T-helper 2 cell treated with Interferon-gamma antibody and Interleukin-4, amounts not matched to agents 5 μg/mL and 100 μg/mL, for 36 hours (primary cell): ENCODE data around the gene RPH3AL.

Experiments
- DNase-seq: peaks from one replicate; pipeline ENCODE4 v3.0.0; 2021; ENCODE audit warnings: low spot score
- H3K27ac Mint-ChIP-seq: one replicate; pipeline ENCODE4 v1.8.0; 2021; ENCODE audit warnings: mild to moderate bottlenecking, mixed read lengths
- H3K27me3 Mint-ChIP-seq: one replicate; pipeline ENCODE4 v1.8.0; 2021; ENCODE audit warnings: low read depth, mixed read lengths
- H3K36me3 Mint-ChIP-seq: one replicate; pipeline ENCODE4 v1.8.0; 2021; ENCODE audit warnings: low read depth, mixed read lengths
- H3K4me1 Mint-ChIP-seq: one replicate; pipeline ENCODE4 v1.8.0; 2021; ENCODE audit warnings: low read depth, mixed read lengths
- H3K4me3 Mint-ChIP-seq: one replicate; pipeline ENCODE4 v1.8.0; 2022; ENCODE audit warnings: mild to moderate bottlenecking, moderate library complexity, mixed read lengths
- H3K9me3 Mint-ChIP-seq: one replicate; pipeline ENCODE4 v1.8.0; 2021; ENCODE audit warnings: mixed read lengths

RPH3AL gene

DNA sequence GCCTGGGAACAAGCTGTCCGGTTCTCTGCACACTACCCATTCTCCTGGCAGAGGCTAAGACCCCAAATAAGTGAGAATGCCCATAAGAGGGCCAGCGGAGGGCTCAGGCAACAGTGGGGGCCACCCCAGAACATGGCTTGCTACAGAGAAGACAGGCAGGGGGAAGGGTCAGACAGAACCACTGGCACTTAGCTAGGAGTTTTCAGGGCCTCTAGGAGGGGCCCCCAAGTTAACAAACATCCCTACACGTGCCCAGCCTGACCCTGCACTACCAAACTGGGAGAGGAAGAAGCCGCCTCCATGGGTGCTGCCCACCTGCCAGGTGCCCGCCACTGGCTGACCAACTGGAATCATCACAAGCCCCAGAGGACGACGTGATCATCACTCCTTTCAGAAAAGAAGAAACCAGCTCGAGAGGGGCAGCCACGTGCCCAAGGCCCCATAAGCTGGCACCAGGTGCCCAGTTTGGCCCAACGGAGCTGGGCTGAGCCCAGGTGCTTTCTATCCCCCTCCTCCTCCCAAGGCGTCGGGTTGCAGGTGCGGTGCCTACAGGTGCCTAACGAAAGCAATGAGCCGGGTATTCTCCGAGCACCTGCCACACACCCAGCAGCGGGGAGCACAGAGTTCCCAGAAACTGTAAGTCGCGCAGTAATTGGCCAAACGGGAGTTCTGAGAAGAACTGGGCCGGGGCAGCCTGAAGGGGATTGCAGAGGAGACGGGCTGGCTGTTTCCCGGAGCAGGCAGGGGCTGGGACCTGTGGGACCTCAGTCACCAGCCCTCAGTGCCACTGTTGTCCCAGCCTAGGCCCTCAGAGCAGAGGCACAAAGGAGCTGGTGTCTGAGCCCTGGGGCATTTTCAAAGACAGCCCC, 13.2 kb downstream of the RPH3AL start:
- no peaks in the 10 kb centered on the region for H3K9me3 Mint-ChIP-seq
- peaks cover 10% of the 10 kb centered on the region for H3K27me3 Mint-ChIP-seq
- H3K36me3 Mint-ChIP-seq, result no peaks in the 10 kb centered on the region
- H3K4me1 Mint-ChIP-seq, result no peaks in the 10 kb centered on the region
- H3K4me3 Mint-ChIP-seq, result no peak overlapping the region
- DNase-seq, result no peak
- H3K27ac Mint-ChIP-seq, result no peak overlapping the region

DNA sequence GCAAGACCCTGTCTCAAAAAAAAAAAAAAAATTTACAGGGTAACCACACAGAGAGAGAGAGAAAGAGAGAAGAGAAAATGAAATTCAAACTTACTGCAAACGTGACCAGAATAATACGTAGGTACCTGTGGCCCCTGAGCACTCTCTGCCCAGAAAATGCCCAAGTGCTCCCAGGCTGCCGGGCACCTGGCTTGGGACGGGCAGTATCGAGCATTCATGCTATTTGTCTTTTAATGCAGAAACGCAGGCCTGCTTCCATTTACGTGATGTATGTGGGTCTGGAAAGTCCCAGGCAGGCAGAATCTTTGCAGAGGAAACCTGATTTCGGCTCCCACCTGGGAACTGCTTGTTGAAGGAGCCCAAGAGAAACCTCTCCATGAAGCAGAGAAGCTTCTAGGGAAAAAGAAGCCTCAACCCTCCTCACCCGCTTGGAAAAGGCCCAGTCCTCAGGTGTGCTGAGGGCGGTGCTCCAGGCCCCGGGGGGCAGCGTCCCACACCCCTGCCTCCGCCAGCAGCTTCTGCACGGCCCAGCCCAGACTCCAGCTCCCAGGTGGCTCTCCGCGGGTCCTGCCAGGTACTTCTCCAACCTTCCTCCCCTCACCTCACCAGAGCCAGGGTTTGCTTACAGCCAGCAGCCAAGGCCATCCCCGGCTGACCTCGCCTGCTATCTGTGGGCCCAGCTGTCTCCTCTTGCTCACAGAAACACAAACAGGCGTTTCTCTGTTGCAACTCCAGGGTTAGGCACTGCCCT, 14.0 kb downstream of the RPH3AL start:
- Mint-ChIP-seq H3K4me1 (no peaks in the 10 kb centered on the region), H3K9me3 (no peaks in the 10 kb centered on the region), H3K36me3 (no peaks in the 10 kb centered on the region), H3K4me3 (no peak overlapping the region), H3K27me3 (peaks cover 15% of the 10 kb centered on the region), H3K27ac (no peak overlapping the region)
- no peak for DNase-seq

DNA sequence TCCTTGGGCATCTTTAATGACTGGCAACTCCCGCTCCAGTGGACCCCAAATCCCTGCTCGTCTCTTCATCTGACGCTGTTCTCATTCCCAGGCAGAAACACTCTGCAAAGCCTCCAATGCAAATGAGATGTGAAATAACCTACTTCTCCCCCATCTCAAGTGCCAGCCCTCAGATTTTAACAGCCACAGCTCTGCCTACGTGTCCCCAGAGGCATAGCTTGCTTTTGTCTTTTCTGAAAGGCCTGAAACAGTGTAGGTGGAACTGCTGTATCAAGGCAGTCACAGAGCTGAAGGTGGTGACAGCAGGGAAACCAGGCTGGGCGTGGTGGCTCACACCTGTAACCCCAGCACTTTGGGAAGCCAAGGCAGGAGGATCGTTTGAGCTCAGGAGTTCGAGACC, 14.7 kb downstream of the RPH3AL start:
- Mint-ChIP-seq H3K4me1 (no peaks in the 10 kb centered on the region), H3K36me3 (no peaks in the 10 kb centered on the region), H3K27me3 (peaks cover 16% of the 10 kb centered on the region), H3K4me3 (no peak overlapping the region), H3K9me3 (no peaks in the 10 kb centered on the region), H3K27ac (no peak overlapping the region)
- no peak for DNase-seq

DNA sequence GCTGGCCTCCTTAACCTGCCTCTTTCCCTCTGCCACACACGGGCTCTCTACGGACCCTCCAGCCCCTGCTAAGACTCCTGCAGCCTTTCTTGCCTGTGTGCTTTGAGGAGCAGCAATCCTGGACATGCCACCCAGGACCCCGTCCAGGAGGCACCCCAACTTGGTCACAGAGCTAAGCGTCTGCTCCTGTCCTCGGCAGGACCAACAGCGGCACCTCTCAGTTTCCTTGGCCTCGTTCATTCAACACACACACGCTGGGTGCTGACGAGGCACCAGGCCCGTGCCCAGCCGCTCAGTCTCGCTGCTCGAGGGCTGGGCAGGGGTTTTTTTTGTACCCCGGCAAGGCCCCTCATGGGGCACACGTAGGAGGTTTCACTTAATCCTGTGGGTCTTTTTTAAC, 15.2 kb downstream of the RPH3AL start:
- no peaks in the 10 kb centered on the region for H3K4me1 Mint-ChIP-seq
- no peak overlapping the region for H3K27ac Mint-ChIP-seq
- no peaks in the 10 kb centered on the region for H3K36me3 Mint-ChIP-seq
- H3K27me3 Mint-ChIP-seq, result peaks cover 16% of the 10 kb centered on the region
- no peaks in the 10 kb centered on the region for H3K9me3 Mint-ChIP-seq
- no peak overlapping the region for H3K4me3 Mint-ChIP-seq
- no peak for DNase-seq

DNA sequence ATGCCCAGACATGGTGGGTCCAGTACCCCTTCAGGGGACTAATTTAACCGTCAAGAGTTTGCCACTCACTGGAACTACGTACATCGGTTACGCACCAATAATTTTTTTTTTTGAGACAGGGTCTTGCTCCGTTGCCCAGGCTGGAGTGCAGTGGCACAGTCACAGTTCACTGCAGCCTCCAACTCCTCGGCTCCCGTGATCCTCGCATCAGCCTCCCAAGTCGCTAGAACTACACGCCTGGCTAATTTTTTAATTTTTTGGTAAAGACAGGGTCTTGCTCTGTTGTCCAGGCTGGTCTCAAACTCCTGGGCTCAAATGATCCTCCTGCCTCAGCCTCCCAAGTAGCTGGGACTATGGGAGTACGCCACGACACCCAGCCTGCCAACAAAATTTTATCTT, 15.6 kb downstream of the RPH3AL start:
- Mint-ChIP-seq H3K4me1 (no peaks in the 10 kb centered on the region), H3K36me3 (no peaks in the 10 kb centered on the region), H3K27ac (no peak overlapping the region), H3K4me3 (no peak overlapping the region), H3K27me3 (peaks cover 17% of the 10 kb centered on the region), H3K9me3 (no peaks in the 10 kb centered on the region)
- no peak for DNase-seq

DNA sequence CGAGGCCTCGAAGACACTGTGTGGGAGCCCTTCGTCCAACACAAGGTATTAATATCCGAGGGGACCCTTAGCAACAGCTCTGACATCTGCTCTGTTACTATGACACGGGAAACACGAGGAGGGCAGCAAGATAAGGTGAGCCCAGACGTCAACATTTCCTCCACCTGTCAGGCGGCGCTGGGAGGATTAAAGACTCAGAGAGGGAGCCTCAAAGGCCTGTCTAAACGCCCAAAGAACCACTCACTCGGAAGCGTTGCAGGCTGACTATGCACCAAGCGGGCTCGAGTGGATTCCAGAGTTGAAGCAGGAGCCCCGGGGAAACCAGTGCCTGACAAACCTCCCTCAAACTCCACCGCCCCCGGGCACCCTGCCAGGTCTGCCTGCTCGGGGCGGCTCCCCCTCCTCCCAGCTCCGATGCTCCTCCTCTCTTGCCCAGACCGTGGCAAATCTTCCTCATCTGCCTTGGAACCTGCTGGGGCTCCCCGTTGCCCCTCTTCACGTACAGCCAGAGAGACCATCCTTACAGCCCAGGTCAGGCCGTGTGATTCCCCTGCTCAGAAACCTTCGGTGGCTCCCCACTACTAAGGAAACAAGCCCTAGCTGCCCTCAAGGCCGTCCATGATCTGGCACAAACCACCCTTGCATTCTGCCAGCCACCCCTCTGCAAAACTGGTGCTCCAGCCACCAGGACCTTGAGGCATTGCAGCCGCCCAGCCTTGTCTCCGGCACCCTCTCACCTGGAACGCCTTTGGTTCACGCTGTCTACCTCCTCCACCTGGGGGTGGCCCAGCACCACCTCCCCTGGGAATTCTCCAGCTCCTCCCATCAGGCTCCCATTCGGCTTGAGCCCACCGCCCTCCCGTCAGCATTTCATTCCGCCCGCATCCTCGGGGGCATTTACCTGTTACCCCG, 16.2 kb downstream of the RPH3AL start:
- H3K9me3 Mint-ChIP-seq, result no peaks in the 10 kb centered on the region
- H3K36me3 Mint-ChIP-seq, result no peaks in the 10 kb centered on the region
- H3K27ac Mint-ChIP-seq, result no peak overlapping the region
- no peaks in the 10 kb centered on the region for H3K4me1 Mint-ChIP-seq
- DNase-seq, result no peak
- no peak overlapping the region for H3K4me3 Mint-ChIP-seq
- H3K27me3 Mint-ChIP-seq, result peaks cover 22% of the 10 kb centered on the region

DNA sequence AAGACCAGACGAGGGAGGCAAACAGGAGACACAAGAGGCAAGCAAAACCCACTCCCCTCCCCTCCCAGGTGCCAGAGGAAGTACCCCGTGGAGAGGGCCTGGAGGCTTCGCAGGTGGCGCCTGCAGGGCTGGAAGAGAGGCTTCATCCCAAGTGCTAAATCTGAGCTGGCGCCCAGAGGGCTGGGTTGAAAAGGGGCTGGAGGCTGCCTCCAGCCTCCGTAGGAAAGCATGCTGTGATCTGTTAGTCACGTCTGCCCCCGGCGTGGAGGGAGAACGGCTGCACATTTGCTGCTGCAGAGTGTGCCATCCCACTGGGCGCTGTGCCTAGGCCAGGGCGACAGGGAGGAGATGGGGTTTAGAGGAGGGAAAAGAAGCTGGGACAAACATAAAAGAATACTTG, 16.9 kb downstream of the RPH3AL start:
- no peak overlapping the region for H3K4me3 Mint-ChIP-seq

DNA sequence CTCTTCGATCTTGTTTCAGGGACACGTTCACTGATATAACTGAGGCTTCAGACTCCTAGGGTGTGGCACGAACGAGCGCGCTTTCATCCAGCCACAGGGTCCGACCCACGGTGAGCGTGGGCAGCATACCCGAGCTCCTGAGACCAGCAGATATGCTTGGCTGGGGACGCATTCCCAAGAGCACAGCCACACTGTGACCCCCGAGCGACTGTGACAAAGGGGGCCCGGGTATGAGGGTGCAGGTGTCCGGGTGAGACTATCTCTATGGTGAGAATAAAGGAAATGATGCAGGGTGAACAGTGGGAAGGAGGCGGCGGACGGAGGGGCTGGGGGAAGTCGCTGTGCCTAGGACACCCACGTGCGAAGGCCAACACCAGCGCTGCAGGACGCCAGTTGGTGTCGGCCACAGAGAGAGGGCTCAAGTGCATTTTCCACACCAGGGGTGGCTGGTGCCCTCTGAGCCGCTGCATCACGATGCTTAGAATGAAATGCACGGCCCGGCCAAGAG, 17.6 kb downstream of the RPH3AL start:
- Mint-ChIP-seq H3K4me1 (peaks cover 5% of the 10 kb centered on the region), H3K4me3 (no peak overlapping the region), H3K36me3 (no peaks in the 10 kb centered on the region), H3K27ac (no peak overlapping the region), H3K27me3 (peaks cover 32% of the 10 kb centered on the region), H3K9me3 (no peaks in the 10 kb centered on the region)
- DNase-seq, result no peak

More for the DNA sequence above, 16.9 kb downstream of the RPH3AL start:
- Mint-ChIP-seq H3K4me1 (peaks cover 5% of the 10 kb centered on the region), H3K27ac (no peak overlapping the region), H3K9me3 (no peaks in the 10 kb centered on the region), H3K27me3 (peaks cover 26% of the 10 kb centered on the region), H3K36me3 (no peaks in the 10 kb centered on the region)
- DNase-seq, result no peak

DNA sequence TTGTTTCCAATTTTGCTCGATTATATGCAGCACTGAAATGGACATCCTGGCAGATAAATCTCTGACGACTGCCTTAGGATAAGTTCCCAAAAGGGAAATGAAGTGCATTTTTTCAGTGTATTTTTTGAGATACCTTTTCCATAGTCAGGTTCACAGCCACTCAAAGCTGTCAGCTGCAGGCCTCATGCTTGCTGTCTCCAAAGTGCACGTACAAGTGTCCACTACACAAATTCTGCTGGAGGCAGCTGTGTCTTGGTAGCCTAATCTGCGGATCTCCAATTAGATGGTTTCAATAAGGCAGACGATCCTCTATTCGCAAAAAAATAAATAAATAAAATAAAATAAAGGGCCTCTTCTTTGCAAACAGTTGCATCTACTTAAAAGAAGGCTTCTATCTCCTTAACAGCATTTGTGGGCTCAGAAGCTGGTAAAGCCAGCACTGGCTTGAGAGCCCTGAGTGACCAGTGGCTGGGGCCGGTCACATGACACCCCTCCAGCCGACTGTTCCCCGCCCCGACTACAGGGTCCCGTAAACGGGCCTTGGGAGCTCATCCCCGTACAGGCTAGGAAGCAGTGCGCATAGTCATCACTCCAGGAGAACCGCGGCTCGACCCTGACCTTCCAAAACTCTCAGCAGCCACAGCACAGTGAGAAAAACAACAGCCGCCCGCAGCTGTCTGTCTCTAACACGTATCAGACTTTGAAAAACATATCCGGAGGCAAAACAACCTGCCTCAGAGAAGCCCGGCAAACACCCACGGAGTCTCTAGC, 18.8 kb downstream of the RPH3AL start:
- no peaks in the 10 kb centered on the region for H3K36me3 Mint-ChIP-seq
- no peak for DNase-seq
- H3K27me3 Mint-ChIP-seq, result peaks cover 34% of the 10 kb centered on the region
- H3K9me3 Mint-ChIP-seq, result no peaks in the 10 kb centered on the region
- peaks cover 5% of the 10 kb centered on the region for H3K4me1 Mint-ChIP-seq
- H3K27ac Mint-ChIP-seq, result no peak overlapping the region
- H3K4me3 Mint-ChIP-seq, result no peak overlapping the region

DNA sequence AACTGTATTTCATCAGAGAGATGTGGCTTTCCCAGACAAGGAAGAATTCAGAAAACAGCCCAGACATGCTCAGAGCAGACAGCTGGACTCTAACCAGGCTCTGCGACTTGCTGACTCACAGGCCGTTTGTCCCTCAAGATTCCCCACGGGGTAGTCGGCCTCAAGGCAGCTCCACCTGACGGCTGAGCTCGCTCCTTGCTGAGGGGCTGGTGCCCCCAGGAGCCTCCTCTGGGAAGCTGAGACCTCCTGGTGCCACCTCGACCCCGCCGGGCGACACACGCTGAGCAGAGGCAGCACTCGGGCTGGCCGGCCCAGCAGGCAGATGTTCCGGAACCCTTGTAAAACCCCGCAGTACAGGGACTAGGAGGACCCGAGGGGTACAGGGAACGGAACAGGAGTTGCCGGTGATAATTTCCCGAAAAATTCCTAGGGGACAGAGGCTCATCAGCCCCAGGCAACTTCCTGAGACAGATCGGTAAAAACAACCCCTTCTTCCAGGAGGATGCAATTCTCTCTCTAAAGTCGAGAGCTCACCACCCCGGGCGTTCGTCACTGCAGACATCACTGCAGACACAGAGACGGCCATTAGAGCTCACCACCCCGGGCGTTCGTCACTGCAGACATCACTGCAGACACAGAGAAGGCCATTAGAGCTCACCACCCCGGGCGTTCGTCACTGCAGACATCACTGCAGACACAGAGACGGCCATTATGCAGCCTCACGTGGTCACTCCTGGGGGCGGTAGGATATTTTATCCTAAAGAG, 19.9 kb downstream of the RPH3AL start:
- Mint-ChIP-seq H3K36me3 (no peaks in the 10 kb centered on the region), H3K4me3 (no peak overlapping the region), H3K4me1 (peaks cover 5% of the 10 kb centered on the region), H3K9me3 (no peaks in the 10 kb centered on the region), H3K27me3 (peaks cover 36% of the 10 kb centered on the region), H3K27ac (no peak overlapping the region)
- DNase-seq, result no peak

DNA sequence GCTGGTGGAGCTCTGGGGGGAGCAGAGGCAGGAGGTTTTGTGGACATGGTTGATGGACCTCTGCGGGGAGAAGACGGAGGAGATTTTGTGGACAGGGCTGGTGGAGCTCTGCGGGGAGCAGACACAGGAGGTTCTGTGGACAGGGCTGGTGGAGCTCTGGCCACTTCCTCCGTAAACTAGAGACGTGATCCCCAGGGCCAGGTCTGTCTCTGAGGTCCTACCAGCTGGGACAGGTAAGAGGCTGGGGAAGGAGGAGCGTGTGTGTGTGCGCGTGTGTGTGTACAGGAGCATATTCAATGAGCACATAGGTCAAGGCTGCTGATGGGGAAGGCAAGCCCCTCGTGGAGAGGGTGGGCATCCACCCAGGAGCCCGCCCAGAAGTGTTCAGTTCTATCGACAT, 20.6 kb downstream of the RPH3AL start:
- H3K9me3 Mint-ChIP-seq, result no peaks in the 10 kb centered on the region
- peaks cover 36% of the 10 kb centered on the region for H3K27me3 Mint-ChIP-seq
- no peak for DNase-seq
- H3K4me1 Mint-ChIP-seq, result peaks cover 5% of the 10 kb centered on the region
- H3K36me3 Mint-ChIP-seq, result no peaks in the 10 kb centered on the region
- no peak overlapping the region for H3K27ac Mint-ChIP-seq
- no peak overlapping the region for H3K4me3 Mint-ChIP-seq

DNA sequence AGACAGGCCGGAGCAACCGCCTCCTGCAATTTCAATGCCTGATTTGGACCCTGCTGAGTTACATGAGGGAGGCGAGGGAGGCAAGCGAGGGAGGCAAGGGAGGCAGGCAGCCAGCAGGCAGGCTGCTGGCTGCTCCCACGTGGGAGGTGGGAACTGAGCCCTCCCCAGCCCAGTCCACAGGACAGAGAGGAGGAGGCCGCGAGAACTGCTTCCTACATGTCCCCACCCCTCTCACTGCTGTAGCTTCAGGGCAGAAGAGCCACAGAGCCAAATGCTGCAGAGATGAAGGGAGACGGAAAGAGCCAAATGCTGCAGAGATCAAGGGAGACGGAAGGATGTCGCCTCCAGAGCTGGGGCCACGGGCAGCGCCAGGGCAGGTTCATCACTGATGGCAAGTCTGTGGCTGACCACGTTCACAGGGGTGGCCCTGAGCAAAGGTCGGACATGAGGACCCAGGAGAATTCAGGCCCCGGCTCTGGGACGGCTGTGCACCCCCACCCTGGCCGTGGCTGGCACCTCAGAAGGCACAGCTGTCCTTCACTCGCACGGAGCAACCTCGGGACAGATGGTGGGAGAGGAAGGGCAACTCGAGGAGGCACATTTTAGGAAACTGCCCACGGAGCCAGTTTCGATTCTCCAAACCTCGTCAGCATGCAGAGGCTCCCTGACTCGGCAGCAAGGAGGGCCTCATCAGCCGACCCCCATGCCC, 21.5 kb downstream of the RPH3AL start:
- Mint-ChIP-seq H3K4me1 (peaks cover 5% of the 10 kb centered on the region), H3K36me3 (no peaks in the 10 kb centered on the region), H3K27me3 (peaks cover 31% of the 10 kb centered on the region), H3K27ac (no peak overlapping the region), H3K4me3 (no peak overlapping the region), H3K9me3 (no peaks in the 10 kb centered on the region)
- DNase-seq, result no peak
